Activated CD8-positive, alpha-beta memory T cell treated with anti-CD3 and anti-CD28 coated beads for 4 hours (primary cell): ENCODE data around the gene CERS6.

Source experiments
- DNase-seq, 2 donors: peaks; one replicate each; pipeline ENCODE4 v3.0.0-alpha.2; 2020; ENCODE audit warnings: low read depth in 2 of 2

CERS6 gene

DNA sequence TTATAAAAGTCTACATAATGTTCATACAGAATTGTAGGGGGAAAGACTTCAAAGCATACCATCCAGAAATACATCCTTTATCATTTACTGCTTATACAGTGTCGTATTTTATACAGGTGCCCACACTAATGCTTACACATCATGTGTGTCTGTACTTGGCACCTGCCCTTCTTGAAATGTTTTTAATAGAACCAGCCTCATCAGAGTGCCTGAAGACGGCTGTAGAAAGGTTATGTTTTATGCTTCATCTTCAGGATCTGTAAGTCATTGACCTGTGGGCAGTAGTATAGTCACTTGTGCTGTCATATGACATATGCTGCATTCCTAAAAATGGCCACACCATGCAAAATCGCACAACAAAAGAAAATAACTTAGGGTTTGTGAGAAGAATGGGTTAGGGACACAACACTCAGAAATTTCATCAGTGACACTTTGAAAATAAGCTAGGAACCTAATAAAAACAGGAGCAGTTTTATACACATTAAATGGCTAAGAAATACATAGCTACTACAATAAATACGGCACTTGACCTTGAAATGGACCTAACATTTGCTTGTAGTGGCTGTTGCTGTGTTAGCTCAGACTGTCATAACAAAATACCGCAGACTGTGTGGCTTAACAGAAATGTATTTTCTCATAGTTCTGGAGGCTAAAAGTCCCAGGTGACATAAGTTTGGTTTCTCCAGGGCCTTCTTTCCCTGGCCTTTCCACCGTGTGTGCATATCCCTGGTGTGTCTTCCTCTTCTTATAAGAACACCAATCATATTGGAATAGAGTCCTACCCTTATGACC is 112.6 kb downstream of the CERS6 start:
- no peak for DNase-seq

DNA sequence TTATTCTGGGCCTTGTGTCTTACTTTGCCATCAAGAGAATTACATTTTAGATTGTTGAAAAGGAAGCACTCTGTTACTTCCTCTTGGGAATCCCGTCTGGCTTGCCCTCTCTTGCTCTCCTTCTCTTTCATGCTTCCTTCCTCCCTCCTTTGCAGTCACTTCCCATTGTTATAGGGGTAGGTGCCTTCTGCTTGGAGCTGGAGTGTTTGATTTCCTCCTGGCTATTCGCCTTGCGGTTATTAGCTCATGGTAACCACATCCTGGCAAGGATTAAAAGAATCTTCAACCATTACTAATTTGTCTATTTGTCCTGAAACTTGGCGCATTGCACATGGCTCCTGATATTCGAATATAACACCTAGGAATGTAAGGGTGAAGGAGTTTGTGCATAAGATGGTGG is 115.0 kb downstream of the CERS6 start:
- no peak for DNase-seq

DNA sequence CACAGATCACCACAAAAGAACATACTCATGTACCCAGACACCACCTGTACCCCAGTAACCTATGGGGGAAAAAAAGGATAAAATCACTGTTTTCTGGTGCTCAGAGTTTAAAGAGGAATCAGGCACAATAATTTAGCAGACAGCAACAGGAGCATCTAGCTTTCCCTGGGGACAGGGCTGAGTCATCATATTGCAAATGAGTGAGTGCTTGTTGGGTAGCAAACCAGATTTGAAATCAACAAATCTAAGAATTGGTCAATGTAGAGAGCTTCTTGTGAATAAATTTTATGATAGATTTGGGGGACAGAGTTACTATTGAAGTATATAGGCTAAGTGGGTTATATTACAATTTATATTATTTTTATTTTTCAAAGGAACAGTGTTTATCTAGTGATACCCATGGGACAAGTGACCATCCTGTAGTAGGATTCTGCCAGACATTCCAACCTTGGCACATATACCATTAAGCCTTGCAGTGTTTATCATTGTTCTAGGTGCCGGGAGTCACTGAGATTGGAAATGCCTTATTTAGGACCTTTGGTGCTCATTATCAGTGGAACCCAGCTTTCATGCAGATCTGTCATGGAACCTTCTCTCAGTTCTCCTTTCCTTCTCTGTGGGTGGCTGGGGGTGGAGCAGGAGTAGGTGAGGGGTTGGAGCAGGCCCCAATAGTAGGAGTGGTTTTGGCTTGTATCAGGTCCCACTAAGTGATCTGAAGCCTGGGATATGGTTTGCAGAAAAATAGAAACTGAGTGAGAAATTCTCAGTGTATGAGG is 117.2 kb downstream of the CERS6 start:
- no peak for DNase-seq

DNA sequence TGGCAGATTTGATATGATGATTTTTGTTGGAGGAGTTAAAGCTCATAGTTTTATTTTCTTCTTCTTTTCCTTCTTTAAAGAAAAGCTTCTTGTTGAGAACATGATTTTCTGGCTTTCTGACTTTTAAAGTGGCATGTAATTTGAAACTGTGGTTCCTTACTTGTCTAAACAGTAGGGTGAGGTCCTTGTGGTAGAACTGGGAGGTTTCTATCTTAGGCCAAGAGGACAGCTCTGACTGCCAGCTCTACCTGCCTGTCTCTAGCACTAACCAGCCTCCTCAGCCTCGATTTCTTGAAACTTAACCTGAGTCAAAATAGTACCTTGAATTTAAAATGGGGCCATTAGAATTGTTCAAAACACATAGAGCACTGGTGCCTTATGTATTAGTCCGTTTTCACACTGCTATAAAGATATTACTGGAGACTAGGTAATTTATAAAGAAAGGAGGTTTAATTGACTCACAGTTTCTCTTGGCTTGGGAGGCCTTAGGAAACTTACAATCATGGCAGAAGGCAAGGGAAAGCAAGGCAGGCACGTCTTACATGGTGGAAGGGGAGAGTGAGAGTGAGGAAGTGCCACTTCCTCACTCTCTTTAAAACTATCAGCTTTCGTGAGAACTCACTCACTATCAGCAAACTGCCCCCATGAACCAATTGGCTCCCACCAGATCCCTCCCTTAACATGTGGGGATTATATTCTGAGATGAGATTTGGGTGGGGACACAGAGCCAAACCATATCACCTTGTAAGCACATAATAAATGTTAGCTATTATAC is 119.0 kb downstream of the CERS6 start:
- no peak for DNase-seq

DNA sequence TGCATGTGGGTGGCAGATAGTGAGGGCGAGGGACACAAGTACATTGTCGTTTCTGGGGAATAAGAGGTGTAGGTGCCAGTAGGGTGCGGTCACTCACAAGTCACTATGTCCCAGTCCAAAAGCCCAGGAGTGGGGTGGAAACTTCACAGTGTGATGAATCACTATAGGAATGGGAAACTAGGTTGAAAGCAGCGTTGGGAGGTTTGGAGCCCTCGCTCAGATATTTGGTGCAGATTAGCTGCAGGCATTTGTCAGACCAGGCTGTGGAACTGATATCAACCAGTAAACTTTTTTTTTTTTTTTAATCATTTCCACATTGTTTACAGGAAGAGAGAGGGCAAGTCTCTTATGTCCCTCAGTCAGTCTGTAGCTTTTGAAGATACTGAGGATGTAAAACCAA is 121.8 kb downstream of the CERS6 start:
- no peak for DNase-seq

DNA sequence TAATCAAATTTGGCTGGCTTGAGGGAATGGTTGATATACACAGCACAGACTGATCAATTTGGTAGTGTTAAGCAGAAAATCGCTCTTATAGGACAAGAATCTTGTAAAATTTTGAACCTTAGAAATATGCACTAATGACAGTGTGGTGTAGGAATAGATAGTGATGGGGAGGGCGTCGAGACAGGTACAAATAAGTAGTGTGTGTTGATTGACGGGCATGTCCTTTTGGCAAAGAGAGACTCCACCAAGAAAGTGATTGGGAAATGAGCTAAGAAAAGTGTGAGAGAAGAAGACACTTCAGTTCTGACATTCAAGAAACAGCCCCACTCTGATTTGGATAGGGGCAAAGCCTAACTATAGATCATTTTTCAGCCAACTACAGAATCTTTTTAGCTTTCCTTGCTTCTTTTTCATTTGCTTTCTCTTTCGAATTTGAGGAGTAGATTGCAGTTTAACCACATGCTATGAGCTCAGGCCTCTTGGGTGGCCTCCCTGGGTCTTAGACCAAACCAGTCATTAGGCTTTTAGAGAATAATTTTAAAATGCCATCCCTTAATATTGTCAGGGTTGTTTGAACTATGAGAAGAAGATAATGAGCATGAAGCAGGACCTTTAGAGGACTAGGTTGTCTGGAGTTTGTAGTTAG is 127.1 kb downstream of the CERS6 start:
- no peak for DNase-seq

DNA sequence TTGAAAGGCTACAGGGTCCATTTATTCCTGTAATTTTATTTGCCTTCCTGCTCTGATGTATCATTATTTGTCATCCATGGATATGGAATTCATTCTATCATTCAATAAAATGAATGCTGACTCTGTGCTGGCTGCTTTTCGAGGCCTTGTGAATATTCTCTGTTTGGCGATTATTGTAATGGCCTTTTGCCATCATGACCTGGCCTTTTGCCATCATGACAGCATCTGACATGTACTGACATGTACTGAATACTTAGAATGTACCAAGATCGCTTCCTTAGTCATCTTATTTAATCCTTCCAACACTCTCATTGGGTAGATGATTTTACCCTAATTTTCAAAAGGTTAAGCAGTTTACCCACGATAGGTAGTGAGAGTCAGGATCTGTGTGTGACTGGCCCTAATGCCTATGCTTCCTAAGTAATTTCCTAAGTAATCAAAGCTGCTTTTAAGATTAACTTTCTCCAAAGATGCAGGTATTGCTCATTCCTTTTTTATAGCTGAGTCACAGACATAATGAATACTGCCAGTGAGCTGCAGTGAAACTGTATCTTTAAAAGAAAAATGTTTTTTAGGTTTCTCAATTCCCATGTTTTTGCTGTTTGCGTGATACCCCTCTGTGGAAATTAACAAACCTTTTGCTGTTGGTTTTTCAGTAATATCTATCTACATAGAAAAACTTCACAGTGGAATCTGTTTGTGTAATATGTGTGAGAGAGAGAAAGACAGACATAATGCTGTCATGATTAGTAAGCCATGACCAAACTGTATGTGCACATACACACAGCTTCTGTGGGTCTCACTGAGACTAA is 127.8 kb downstream of the CERS6 start:
- no peak for DNase-seq

DNA sequence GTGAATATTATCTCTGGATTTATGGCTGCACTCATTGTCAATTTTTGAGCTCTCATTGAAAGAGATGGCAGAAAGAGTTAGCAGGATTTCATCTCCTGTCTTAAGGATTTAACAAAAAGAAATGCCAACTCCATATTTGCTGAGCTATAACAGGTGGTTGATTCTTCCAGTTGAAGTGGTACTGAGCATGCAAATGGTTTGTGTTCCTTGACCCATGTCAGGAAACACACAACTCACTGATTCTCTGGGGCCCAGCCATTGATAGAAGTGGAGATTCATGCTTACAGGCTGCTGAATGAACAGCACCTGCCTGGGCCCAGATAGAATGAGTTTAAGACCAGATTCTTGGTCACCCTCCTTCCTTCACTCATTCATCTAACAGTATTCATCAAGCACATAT is 128.8 kb downstream of the CERS6 start:
- no peak for DNase-seq

DNA sequence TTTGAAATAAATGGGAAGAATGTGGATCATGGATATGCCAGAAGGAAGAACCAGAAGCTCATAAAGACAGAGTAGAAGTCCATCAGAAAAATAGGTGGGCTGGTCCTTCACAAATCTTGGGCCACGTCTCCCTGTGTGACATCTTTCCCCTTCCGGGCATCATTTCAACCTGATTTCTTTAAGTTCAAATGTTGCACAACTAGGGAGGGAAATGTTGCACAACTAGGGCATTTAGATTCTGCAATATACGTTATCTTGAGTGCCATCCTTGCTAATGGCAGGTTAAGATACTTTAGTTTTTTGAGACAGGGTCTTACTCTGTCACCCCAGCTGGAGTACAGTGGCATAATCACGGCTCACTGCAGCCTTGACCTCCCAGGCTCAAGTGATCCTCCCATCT is 129.6 kb downstream of the CERS6 start:
- no peak for DNase-seq

DNA sequence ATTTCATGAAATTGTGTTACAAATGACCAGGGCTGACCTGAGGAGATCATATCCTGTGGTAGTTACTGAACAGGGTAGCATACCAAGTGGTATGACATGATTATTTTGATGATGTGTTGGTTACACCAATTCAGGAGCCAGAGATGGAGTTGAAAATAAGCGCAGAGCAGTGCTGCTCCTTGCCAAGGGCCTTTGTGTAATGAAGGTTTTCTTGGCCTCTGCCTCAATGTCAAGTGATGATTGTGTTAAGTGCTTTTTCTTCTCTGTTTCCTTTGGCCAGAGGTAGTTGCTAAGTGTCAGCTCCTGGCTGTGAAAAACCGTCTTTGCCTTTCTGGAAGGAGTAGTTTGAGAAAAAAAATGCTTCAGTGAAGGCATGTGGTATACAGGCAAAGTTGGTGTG is 131.2 kb downstream of the CERS6 start:
- DNase-seq = no peak

DNA sequence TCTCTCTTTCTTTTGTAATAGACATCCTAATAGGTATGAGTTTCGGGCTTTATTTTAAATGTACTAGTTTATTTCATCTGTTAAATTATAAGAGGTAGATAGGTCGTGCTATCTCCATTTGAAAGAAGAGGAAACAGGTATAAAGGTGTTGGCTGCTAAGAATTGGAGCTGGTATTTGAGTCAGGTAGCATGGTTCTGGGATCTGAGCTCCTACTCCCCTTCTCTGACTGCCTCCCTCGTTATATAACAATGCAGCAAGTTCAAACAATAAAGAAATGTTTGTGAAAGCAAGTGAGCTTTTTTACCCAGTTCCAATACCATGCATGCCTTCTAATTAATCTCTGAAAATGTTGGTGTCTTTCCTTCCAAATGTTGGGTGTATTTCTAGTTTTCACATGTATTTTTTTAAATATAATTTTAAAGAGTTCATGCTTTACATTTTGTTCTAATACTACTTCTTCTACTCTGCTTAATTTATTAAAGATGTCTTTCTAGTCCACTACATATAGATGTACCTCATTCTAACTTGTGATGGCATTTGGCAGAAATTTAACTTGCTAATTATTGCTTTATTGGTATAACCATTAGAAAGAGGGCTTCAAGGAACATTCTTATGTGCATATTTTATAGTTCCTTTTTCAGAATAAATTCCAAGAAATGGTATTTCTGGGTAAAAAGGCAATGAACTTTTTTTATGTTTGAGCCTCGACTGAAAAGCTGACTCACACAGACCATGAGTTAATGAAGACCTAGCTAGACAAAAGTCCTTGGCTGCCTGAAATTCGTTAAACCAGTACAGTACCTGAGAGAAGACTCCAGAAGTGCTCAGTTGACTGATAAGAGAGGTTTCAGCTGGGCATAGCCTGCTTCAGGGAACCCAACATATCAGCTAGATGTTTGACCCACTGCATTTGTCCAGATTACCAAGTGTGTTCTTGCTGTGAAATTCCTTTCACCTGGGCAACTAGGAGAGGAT is 133.5 kb downstream of the CERS6 start:
- DNase-seq = no peak

DNA sequence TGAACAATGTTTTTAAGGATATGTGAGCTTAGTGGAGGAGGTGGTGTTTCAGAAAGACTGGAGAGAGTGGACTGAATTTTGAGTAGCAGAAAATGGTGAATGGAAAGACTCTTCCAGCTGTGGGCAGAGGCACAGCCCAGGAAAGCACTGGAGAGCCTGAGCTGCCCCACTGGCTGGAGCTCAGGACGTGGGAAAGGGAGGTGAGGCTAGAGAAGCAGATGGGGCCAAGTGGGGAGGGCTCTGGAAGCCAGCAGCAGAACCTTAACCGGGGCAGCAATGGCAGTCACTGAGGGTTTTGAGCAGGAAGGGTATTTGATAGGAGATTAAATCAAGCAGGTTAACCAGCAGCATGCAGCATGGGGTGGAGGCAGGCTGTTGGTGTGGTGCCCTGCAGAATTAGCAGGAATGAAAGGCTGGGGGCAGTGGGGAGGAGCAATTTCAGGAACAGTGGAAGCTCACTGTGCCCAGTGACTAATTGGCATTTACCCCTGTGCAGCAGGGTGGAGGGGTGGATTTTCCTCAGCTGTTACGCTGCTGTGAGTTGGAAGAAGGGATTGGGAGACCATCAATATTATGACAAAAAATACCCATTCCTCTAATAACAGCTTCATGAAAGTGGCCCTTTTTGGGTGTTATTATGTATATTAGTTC is 136.2 kb downstream of the CERS6 start:
- no peak for DNase-seq

DNA sequence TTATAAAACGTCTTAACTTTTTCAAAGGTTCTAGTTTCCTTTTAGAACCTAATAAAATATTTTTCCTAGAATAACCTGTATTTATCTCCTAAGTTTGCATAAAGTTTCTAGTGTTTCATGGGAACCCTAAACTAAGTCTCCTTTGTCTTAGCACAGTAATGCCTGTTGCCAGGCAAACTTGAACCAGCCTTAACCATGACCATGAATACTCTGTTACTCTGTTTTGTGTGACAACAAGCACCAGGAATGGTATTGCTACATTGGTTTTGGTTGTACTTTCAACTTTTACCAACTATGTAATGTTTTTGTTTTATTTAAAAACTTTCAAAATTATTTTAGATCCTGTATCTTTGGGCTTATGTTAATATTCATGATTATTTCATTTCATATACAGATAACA is 137.6 kb downstream of the CERS6 start:
- no peak for DNase-seq

DNA sequence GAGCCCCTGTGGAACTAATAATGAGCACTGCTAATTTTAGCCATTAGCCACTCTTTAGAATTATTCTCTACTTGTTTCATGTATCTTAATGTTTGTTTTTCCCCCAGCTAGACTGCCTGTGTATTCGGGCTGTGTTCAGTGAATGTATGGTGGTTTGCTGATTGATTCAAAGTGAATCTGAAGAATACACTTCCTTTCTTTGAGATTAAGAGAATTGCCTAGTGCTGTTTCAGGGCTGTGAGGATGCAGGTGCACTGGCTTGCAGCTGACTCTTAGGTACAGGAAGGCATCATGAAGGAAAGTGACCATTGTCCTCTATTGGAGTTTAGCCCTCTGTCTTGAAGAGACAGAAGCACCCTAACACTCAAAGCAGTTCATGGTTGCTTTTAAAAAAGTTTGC is 138.7 kb downstream of the CERS6 start:
- DNase-seq = no peak

DNA sequence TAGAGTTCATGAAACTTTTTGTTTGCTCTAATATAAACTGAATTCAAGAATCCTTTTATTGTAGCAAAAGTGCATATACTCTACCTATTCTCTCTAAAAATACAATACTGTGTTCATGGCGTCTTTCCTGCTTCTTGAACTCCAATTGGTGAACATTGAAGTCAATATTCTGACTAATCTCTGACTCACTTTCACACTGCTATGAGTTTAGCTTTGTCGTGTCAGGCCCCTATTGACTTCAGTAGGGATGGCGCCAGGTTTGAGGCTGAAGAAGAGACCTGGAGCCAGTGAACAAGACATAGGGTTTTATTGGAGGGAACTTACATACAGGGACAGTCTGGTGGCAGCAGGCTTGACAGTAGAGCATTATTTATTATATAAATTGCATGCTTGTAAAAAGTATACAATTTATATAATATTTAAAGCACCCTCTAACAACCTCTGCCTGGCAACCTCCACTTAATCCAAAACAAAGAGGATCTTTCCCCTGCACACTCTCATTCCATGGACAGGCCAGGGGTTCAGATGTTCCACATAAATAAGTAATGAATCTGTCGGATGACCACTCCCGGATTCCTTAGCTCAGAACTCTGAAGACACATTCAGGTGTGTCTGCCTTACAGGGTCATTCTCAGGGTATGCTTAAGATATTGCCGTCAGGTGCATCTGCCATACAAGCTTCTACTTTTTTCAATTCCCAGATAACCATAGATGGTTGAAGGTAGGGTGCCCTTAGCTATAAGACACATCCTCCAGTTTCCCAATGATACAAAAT is 141.0 kb downstream of the CERS6 start:
- no peak for DNase-seq

DNA sequence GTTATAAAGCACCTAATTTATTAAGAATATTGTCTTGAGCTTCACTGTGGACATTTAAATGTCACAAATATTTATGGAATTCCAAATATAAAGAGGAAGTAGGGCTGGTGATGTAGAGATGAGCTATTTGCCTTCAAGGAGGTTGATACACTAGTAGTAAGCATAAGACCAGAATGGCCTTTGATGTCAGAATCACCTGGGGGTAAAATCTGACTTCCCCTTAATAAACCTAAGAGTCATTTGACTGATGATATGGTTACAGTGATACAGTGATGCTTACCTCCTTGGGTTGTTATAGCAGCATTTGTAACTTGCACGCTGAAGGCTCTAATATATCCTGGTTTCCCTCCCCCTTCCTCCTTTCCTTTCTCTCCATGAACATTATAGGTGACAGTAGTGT is 143.7 kb downstream of the CERS6 start:
- DNase-seq = no peak

DNA sequence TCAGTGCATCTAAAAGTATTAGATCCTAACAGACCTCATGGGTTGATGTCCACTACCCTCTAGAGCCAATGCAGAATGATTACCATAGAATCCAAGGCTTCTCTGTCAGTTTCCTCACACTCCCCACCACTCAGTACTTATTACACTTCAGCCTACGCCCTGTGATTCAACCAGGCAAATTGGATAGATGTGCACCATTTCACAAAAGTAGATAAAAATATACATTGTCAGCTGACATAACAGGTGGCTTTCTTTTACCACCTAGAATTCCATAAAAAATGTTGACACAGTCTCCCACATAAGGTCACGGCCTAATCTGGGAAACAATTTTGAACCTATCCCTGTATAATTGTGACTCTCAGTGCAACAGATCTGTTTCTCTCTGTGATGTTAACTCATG is 144.9 kb downstream of the CERS6 start:
- DNase-seq = no peak

DNA sequence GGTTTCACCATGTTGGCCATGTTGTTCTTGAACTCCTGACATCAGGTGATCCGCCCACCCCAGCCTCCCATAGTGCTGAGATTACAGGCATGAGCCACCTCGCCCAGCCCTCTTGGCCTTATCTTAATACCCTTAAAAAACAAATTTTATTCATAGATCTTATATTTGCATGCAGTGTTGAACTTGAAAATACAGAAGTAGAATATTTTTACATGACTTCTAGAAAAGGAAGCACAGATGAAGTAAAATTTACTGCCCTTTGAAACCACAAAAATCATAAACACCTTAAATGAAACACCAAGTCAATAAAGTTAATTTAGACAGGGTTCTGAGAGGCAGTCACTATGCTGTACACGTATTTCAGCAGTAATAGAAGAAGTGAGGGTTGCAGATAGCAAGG is 145.7 kb downstream of the CERS6 start:
- no peak for DNase-seq

DNA sequence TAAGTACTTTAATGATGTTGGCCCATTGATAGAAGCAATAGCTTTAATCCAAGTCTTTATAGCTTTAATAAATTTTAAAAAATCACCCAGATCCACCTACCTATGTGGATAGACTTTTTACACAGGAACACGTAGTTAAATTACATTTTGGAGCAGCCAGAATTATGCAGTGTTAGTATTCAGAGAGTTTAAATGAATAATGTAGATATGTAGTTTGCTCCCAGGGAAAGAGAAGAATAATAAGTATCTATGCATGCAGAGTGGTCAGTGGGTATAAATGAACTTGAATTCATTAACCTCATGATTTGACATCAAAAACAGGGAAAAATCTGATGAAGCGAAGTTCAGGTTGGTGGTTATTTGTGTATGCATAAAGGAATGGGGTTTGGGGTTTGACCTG is 146.3 kb downstream of the CERS6 start:
- no peak for DNase-seq
